Caco-2 (cell line): Measurements from ENCODE around the gene MCUB. TPM values are rescaled to one million over a fixed set of nuclear protein-coding genes. Genes with fewer than 3 reads are reported as not detected.

Experiments
- BruUV-seq: library from RNA; stranded (reverse); fragments of 400-500 nt; replicated peaks from 2 replicates; lab custom pipeline; 2021; lab: Mats Ljungman, UMichigan
- CTCF ChIA-PET: fragments of 300-600 bp; sonication (Branson Sonifier 250); formaldehyde crosslinking; loops from one replicate; lab custom pipeline; 2022; ENCODE audit warnings: antibody characterized with exemption; lab: Charles Lee
- POLR2A ChIA-PET: fragments of 300-600 bp; sonication (Branson Sonifier 250); formaldehyde crosslinking; loops from one replicate; lab custom pipeline; 2022; ENCODE audit warnings: antibody characterized with exemption; lab: Charles Lee
- DNase-seq, 2 experiments: peaks; one replicate each; pipeline versions ENCODE4 v3.0.0 to v3.0.0-alpha.2; 2020 to 2022
- H3K27me3 ChIP-seq: replicated peaks from 2 replicates; pipeline ENCODE4 v1.6.0; 2011; ENCODE audit warnings: low read length; ENCODE audit not compliant: control insufficient read depth, insufficient read depth
- H3K36me3 ChIP-seq: 2 replicates; pipeline ENCODE4 v1.5.1; 2011; ENCODE audit warnings: low read length; ENCODE audit not compliant: control insufficient read depth, insufficient read depth
- H3K4me1 ChIP-seq: fragments of 250-450 bp; sonication (Bioruptor Pico); 2 replicates; pipeline ENCODE4 v1.5.1; 2020; ENCODE audit warnings: mild to moderate bottlenecking
- H3K4me3 ChIP-seq: 2 replicates; pipeline ENCODE4 v1.5.1; 2011; ENCODE audit warnings: low read depth, mild to moderate bottlenecking, control low read depth, low read length
- H3K9me3 ChIP-seq: fragments of 250-450 bp; sonication (Bioruptor Pico); 2 replicates; pipeline ENCODE4 v1.5.1; 2020; ENCODE audit warnings: mild to moderate bottlenecking, moderate library complexity
- H3K27ac Mint-ChIP-seq: one replicate; pipeline ENCODE4 v1.8.0; 2022; ENCODE audit warnings: mixed read lengths; ENCODE audit not compliant: unreplicated experiment
- H3K27me3 Mint-ChIP-seq: one replicate; pipeline ENCODE4 v1.8.0; 2022; ENCODE audit warnings: mixed read lengths; ENCODE audit not compliant: insufficient read depth, unreplicated experiment
- H3K36me3 Mint-ChIP-seq: one replicate; pipeline ENCODE4 v1.8.0; 2022; ENCODE audit warnings: mild to moderate bottlenecking, mixed read lengths; ENCODE audit not compliant: insufficient read depth, unreplicated experiment
- H3K4me1 Mint-ChIP-seq: one replicate; pipeline ENCODE4 v1.8.0; 2022; ENCODE audit warnings: low read depth, mixed read lengths; ENCODE audit not compliant: unreplicated experiment
- H3K4me3 Mint-ChIP-seq: one replicate; pipeline ENCODE4 v1.8.0; 2022; ENCODE audit warnings: mild to moderate bottlenecking, moderate library complexity, mixed read lengths; ENCODE audit not compliant: unreplicated experiment
- H3K9me3 Mint-ChIP-seq: one replicate; pipeline ENCODE4 v1.8.0; 2022; ENCODE audit warnings: mixed read lengths; ENCODE audit not compliant: unreplicated experiment
- intact Hi-C: fragments of 100-400 bp; cut with micrococcal nuclease; formaldehyde crosslinking; loops from one replicate; pipeline ENCODE4 v1.10.0; 2022; ENCODE audit not compliant: unreplicated experiment
- total RNA-seq: library from RNA; stranded (reverse); gene quantifications from 2 replicates; pipeline ENCODE4 v1.2.3, GENCODE V29; 2022
- TF ChIP-seq, protein P1 (sequence below), 2 experiments: fragments of 200-600 bp in 1 of 2; IDR thresholded peaks; 1 replicate in 1 of 2; 2 replicates in 1 of 2; pipeline versions ENCODE4 v1.5.1 to v1.8.0; 2011 to 2022; ENCODE audit warnings: antibody characterized with exemption in 1 of 2, control low read depth in 1 of 2, inconsistent platforms in 1 of 2, low read depth in 1 of 2, low read length in 1 of 2, mild to moderate bottlenecking in 1 of 2, moderate library complexity in 1 of 2; ENCODE audit not compliant: insufficient read depth in 1 of 2, severe bottlenecking in 1 of 2, unreplicated experiment in 1 of 2

Gene MCUB
- total RNA-seq, 1 experiment from 2014 or later = 3.6 TPM

DNA sequence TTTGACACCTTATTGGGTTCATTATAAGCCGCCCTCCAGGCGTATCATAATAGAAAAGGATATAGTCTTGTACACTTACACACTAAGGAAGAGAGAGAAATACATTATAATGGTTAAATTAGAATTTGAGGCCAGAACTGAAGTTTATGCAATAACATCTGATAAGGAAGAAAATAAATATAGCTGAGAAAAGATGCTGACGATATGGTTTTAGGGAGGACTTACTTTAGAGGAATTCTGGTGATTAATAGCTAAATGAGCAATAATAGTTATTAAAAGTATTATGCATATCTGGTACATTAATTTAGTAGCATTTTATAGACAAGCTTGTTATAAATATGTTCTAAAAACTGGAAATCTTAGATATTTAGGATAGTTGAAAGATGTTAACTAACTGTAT is 12.1 kb downstream of the MCUB start:
- ChIA-PET CTCF (no interaction called here), POLR2A (no interaction called here)
- H3K27me3 Mint-ChIP-seq = peaks cover 3% of the 10 kb centered on the region
- no peaks in the 10 kb centered on the region for H3K9me3 Mint-ChIP-seq
- no peaks in the 10 kb centered on the region for H3K4me1 Mint-ChIP-seq
- Histone ChIP-seq H3K27me3 (no peaks in the 10 kb centered on the region), H3K4me3 (no peak overlapping the region), H3K36me3 (no peaks in the 10 kb centered on the region), H3K9me3 (no peaks in the 10 kb centered on the region), H3K4me1 (no peaks in the 10 kb centered on the region)
- no TSS peak for BruUV-seq
- DNase-seq = no peak
- TF ChIP-seq, protein P1, sequence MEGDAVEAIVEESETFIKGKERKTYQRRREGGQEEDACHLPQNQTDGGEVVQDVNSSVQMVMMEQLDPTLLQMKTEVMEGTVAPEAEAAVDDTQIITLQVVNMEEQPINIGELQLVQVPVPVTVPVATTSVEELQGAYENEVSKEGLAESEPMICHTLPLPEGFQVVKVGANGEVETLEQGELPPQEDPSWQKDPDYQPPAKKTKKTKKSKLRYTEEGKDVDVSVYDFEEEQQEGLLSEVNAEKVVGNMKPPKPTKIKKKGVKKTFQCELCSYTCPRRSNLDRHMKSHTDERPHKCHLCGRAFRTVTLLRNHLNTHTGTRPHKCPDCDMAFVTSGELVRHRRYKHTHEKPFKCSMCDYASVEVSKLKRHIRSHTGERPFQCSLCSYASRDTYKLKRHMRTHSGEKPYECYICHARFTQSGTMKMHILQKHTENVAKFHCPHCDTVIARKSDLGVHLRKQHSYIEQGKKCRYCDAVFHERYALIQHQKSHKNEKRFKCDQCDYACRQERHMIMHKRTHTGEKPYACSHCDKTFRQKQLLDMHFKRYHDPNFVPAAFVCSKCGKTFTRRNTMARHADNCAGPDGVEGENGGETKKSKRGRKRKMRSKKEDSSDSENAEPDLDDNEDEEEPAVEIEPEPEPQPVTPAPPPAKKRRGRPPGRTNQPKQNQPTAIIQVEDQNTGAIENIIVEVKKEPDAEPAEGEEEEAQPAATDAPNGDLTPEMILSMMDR (IDR thresholded peaks at IDR 0.05; ENCODE audit: insufficient read depth in 1 of 2, low read depth in 1 of 2, low read length in 1 of 2, severe bottlenecking in 1 of 2, unreplicated experiment in 1 of 2) = no peak
- no peaks in the 10 kb centered on the region for H3K36me3 Mint-ChIP-seq
- no peak overlapping the region for H3K4me3 Mint-ChIP-seq
- intact Hi-C loops = no loop called here
- no peak overlapping the region for H3K27ac Mint-ChIP-seq

DNA sequence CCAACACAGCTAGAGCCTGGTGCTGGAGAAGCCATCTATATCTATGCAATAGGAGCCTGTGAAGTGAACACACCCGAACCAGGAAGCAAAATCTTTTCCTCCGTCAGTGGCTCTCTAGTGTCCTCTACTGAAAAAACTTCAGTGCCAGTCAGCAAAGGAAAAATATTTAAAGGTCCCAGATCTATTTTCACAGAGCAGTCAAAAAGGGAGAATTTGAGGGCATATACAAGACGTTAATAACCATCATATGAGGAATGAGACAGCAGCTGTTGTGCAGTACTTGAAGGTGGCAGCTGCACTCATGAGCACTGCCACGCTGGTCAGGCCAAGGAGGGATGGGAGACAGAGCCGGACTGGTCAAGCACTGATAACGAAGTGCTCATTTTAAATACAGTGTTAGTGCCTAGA is 14.4 kb downstream of the MCUB start:
- TF ChIP-seq, protein P1 (IDR thresholded peaks at IDR 0.05; ENCODE audit: insufficient read depth in 1 of 2, low read depth in 1 of 2, low read length in 1 of 2, severe bottlenecking in 1 of 2, unreplicated experiment in 1 of 2) = peak; percentile 22 to 59
- Mint-ChIP-seq H3K4me1 (no peaks in the 10 kb centered on the region), H3K36me3 (no peaks in the 10 kb centered on the region), H3K27ac (no peak overlapping the region), H3K9me3 (no peaks in the 10 kb centered on the region), H3K4me3 (no peak overlapping the region), H3K27me3 (peaks cover 3% of the 10 kb centered on the region)
- BruUV-seq = no TSS peak
- intact Hi-C loops = loop anchor here (1.0 kb wide), 2 partner anchors 147 to 152 kb away; no protein-coding TSS in a partner anchor
- Histone ChIP-seq H3K27me3 (no peaks in the 10 kb centered on the region), H3K4me3 (no peak overlapping the region), H3K36me3 (no peaks in the 10 kb centered on the region), H3K9me3 (no peaks in the 10 kb centered on the region), H3K4me1 (no peaks in the 10 kb centered on the region)
- peak in 1 of 2 experiments; percentile 35 for DNase-seq
- ChIA-PET POLR2A (no interaction called here), CTCF (interaction anchor here (0.9 kb wide), 1 partner anchor 110 kb away, joined by 3 read pairs; no protein-coding TSS in a partner anchor)

DNA sequence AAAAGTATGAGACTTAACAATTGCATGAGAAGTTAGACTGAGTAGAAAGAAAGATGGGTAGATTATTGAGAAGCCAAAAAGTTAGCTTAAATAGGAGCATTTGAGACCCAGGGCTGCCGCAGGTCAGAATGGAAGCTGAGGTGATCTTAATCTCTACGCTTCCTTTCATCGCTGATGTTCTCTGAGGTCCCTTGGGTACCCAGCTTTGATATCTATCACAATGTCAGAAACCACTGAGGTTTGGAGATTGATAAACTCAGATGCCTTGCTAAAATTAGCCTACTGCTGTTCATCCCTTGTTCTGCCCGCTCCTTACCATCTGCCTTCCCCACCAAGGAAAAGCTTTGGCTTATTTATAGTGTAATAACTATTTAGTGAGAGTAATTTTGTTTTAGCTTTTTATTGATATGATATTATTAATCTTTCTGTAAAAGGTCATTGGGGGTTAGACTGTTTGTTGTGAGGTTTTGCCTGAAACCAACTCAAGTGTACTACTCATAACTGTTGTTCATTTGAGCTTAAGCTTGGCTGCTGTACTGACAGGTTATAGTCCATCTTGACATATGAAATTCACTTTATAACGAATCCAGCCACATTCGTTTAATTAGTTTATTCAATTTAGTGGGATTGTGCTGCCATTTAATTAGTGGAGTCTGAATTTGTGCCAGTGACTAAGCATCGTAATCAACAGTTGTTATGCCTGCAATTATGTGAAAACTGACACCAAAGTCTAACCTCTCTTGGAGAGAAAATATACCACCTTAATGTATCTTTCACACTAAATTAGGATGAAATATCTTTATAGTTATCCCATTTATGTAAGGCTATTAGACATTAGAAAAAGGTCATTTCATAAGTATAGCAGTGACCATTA is 15.1 kb downstream of the MCUB start:
- Histone ChIP-seq H3K9me3 (no peaks in the 10 kb centered on the region), H3K4me3 (no peak overlapping the region), H3K27me3 (no peaks in the 10 kb centered on the region), H3K36me3 (no peaks in the 10 kb centered on the region), H3K4me1 (no peaks in the 10 kb centered on the region)
- ChIA-PET POLR2A (no interaction called here), CTCF (interaction anchor here (0.6 kb wide), 1 partner anchor 136 kb away, joined by 8 read pairs; no protein-coding TSS in a partner anchor)
- H3K9me3 Mint-ChIP-seq = no peaks in the 10 kb centered on the region
- H3K36me3 Mint-ChIP-seq = no peaks in the 10 kb centered on the region
- BruUV-seq = no TSS peak
- no peak overlapping the region for H3K27ac Mint-ChIP-seq
- intact Hi-C loops = loop anchor here (1.0 kb wide), 2 partner anchors 148 to 153 kb away; no protein-coding TSS in a partner anchor
- no peak for DNase-seq
- H3K4me1 Mint-ChIP-seq = no peaks in the 10 kb centered on the region
- peaks cover 3% of the 10 kb centered on the region for H3K27me3 Mint-ChIP-seq
- H3K4me3 Mint-ChIP-seq = no peak overlapping the region
- TF ChIP-seq, protein P1 (IDR thresholded peaks at IDR 0.05; ENCODE audit: insufficient read depth in 1 of 2, low read depth in 1 of 2, low read length in 1 of 2, severe bottlenecking in 1 of 2, unreplicated experiment in 1 of 2) = no peak
